Caco-2 (cell line): ENCODE data around the gene SLC34A2. TPM values are rescaled to one million over a fixed set of nuclear protein-coding genes. Genes with fewer than 3 reads are reported as not detected.

Source experiments
- BruUV-seq: library from RNA; stranded (reverse); fragments of 400-500 nt; replicated peaks from 2 replicates; lab custom pipeline; 2021; lab: Mats Ljungman, UMichigan
- CTCF ChIA-PET: fragments of 300-600 bp; sonication (Branson Sonifier 250); formaldehyde crosslinking; loops from one replicate; lab custom pipeline; 2022; ENCODE audit warnings: antibody characterized with exemption; lab: Charles Lee
- POLR2A ChIA-PET: fragments of 300-600 bp; sonication (Branson Sonifier 250); formaldehyde crosslinking; loops from one replicate; lab custom pipeline; 2022; ENCODE audit warnings: antibody characterized with exemption; lab: Charles Lee
- DNase-seq, 2 experiments: peaks; one replicate each; pipeline versions ENCODE4 v3.0.0 to v3.0.0-alpha.2; 2020 to 2022
- H3K27me3 ChIP-seq: replicated peaks from 2 replicates; pipeline ENCODE4 v1.6.0; 2011; ENCODE audit warnings: low read length; ENCODE audit not compliant: control insufficient read depth, insufficient read depth
- H3K36me3 ChIP-seq: 2 replicates; pipeline ENCODE4 v1.5.1; 2011; ENCODE audit warnings: low read length; ENCODE audit not compliant: control insufficient read depth, insufficient read depth
- H3K4me1 ChIP-seq: fragments of 250-450 bp; sonication (Bioruptor Pico); 2 replicates; pipeline ENCODE4 v1.5.1; 2020; ENCODE audit warnings: mild to moderate bottlenecking
- H3K4me3 ChIP-seq: 2 replicates; pipeline ENCODE4 v1.5.1; 2011; ENCODE audit warnings: low read depth, mild to moderate bottlenecking, control low read depth, low read length
- H3K9me3 ChIP-seq: fragments of 250-450 bp; sonication (Bioruptor Pico); 2 replicates; pipeline ENCODE4 v1.5.1; 2020; ENCODE audit warnings: mild to moderate bottlenecking, moderate library complexity
- H3K27ac Mint-ChIP-seq: one replicate; pipeline ENCODE4 v1.8.0; 2022; ENCODE audit warnings: mixed read lengths; ENCODE audit not compliant: unreplicated experiment
- H3K27me3 Mint-ChIP-seq: one replicate; pipeline ENCODE4 v1.8.0; 2022; ENCODE audit warnings: mixed read lengths; ENCODE audit not compliant: insufficient read depth, unreplicated experiment
- H3K36me3 Mint-ChIP-seq: one replicate; pipeline ENCODE4 v1.8.0; 2022; ENCODE audit warnings: mild to moderate bottlenecking, mixed read lengths; ENCODE audit not compliant: insufficient read depth, unreplicated experiment
- H3K4me1 Mint-ChIP-seq: one replicate; pipeline ENCODE4 v1.8.0; 2022; ENCODE audit warnings: low read depth, mixed read lengths; ENCODE audit not compliant: unreplicated experiment
- H3K4me3 Mint-ChIP-seq: one replicate; pipeline ENCODE4 v1.8.0; 2022; ENCODE audit warnings: mild to moderate bottlenecking, moderate library complexity, mixed read lengths; ENCODE audit not compliant: unreplicated experiment
- H3K9me3 Mint-ChIP-seq: one replicate; pipeline ENCODE4 v1.8.0; 2022; ENCODE audit warnings: mixed read lengths; ENCODE audit not compliant: unreplicated experiment
- intact Hi-C: fragments of 100-400 bp; cut with micrococcal nuclease; formaldehyde crosslinking; loops from one replicate; pipeline ENCODE4 v1.10.0; 2022; ENCODE audit not compliant: unreplicated experiment
- total RNA-seq: library from RNA; stranded (reverse); gene quantifications from 2 replicates; pipeline ENCODE4 v1.2.3, GENCODE V29; 2022
- TF ChIP-seq, protein P1 (sequence below), 2 experiments: fragments of 200-600 bp in 1 of 2; IDR thresholded peaks; 1 replicate in 1 of 2; 2 replicates in 1 of 2; pipeline versions ENCODE4 v1.5.1 to v1.8.0; 2011 to 2022; ENCODE audit warnings: antibody characterized with exemption in 1 of 2, control low read depth in 1 of 2, inconsistent platforms in 1 of 2, low read depth in 1 of 2, low read length in 1 of 2, mild to moderate bottlenecking in 1 of 2, moderate library complexity in 1 of 2; ENCODE audit not compliant: insufficient read depth in 1 of 2, severe bottlenecking in 1 of 2, unreplicated experiment in 1 of 2

The SLC34A2 gene
- total RNA-seq, 1 experiment from 2014 or later: 19.9 TPM

GRCh38 chr4:25667931-25668557 lies 12.4 kb downstream of the SLC34A2 start:
- peaks cover 8% of the 10 kb centered on the region; the same call in 1 of the 2 replicates for H3K4me1 ChIP-seq
- ChIA-PET CTCF (no interaction called here), POLR2A (interaction anchor here (1.1 kb wide), 1 partner anchor 13 kb away, joined by 4 read pairs; no protein-coding TSS in a partner anchor)
- Mint-ChIP-seq H3K4me3 (no peak overlapping the region), H3K27ac (no peak overlapping the region), H3K4me1 (peaks cover 8% of the 10 kb centered on the region), H3K9me3 (no peaks in the 10 kb centered on the region), H3K27me3 (no peaks in the 10 kb centered on the region), H3K36me3 (peaks cover 11% of the 10 kb centered on the region)
- no peaks in the 10 kb centered on the region for H3K27me3 ChIP-seq
- H3K9me3 ChIP-seq: no peaks in the 10 kb centered on the region
- H3K36me3 ChIP-seq: no peaks in the 10 kb centered on the region
- H3K4me3 ChIP-seq: no peak overlapping the region
- BruUV-seq: no TSS peak
- peak; percentile 29 to 39 for DNase-seq
- TF ChIP-seq, protein P1, sequence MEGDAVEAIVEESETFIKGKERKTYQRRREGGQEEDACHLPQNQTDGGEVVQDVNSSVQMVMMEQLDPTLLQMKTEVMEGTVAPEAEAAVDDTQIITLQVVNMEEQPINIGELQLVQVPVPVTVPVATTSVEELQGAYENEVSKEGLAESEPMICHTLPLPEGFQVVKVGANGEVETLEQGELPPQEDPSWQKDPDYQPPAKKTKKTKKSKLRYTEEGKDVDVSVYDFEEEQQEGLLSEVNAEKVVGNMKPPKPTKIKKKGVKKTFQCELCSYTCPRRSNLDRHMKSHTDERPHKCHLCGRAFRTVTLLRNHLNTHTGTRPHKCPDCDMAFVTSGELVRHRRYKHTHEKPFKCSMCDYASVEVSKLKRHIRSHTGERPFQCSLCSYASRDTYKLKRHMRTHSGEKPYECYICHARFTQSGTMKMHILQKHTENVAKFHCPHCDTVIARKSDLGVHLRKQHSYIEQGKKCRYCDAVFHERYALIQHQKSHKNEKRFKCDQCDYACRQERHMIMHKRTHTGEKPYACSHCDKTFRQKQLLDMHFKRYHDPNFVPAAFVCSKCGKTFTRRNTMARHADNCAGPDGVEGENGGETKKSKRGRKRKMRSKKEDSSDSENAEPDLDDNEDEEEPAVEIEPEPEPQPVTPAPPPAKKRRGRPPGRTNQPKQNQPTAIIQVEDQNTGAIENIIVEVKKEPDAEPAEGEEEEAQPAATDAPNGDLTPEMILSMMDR (IDR thresholded peaks at IDR 0.05; ENCODE audit: insufficient read depth in 1 of 2, low read depth in 1 of 2, low read length in 1 of 2, severe bottlenecking in 1 of 2, unreplicated experiment in 1 of 2): no peak
- intact Hi-C loops: no loop called here

DNA sequence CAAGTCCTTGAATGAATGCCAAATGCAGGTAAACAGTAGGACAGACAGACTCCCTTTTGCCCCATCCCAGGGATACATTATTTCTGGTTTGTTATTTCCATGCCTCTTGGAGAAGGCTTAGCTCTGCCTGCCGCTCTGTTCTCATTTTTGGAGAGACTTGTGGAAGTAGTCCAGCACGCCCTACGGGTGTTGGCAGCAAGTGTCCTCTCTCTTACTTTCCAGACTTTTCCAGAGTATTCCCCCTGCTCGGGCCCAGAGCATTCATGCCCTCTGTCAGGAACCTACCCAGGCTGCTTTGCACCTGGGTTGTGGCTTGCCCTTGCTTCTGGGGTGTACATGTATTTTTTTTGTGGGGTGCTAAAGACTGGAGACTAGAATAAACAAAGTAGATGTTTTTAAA lies 15.3 kb downstream of the SLC34A2 start:
- intact Hi-C loops: no loop called here
- Mint-ChIP-seq H3K9me3 (no peaks in the 10 kb centered on the region), H3K27ac (no peak overlapping the region), H3K27me3 (no peaks in the 10 kb centered on the region), H3K36me3 (peaks cover 6% of the 10 kb centered on the region), H3K4me1 (peaks cover 8% of the 10 kb centered on the region), H3K4me3 (no peak overlapping the region)
- no peak overlapping the region for H3K4me3 ChIP-seq
- no TSS peak for BruUV-seq
- H3K9me3 ChIP-seq: no peaks in the 10 kb centered on the region
- CTCF ChIA-PET: no interaction called here
- H3K4me1 ChIP-seq: peaks cover 8% of the 10 kb centered on the region; the same call in 1 of the 2 replicates
- H3K27me3 ChIP-seq: no peaks in the 10 kb centered on the region
- TF ChIP-seq, protein P1 (IDR thresholded peaks at IDR 0.05; ENCODE audit: insufficient read depth in 1 of 2, low read depth in 1 of 2, low read length in 1 of 2, severe bottlenecking in 1 of 2, unreplicated experiment in 1 of 2): no peak
- H3K36me3 ChIP-seq: no peaks in the 10 kb centered on the region
- POLR2A ChIA-PET: no interaction called here
- no peak for DNase-seq

DNA sequence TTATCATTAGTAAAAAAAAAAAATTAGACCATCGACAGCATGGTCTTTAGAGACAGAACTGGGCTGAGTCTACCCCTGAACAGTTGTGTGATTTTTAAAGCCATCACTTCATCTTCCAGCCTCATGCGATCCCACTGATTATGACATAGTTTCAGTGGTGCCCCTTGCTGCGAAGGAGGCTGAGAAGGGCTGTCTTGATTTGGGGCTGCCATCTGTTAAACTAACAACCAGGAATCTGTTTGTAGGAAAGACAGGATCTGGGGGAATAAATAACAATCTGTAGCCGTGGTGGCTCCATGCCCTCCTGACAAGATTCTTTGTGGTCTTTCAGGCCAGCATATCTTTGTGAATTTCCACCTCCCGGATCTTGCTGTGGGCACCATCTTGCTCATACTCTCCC lies 17.1 kb downstream of the SLC34A2 start:
- Histone ChIP-seq H3K9me3 (no peaks in the 10 kb centered on the region), H3K4me1 (peaks cover 5% of the 10 kb centered on the region; the same call in 1 of the 2 replicates), H3K4me3 (no peak overlapping the region), H3K27me3 (no peaks in the 10 kb centered on the region), H3K36me3 (no peaks in the 10 kb centered on the region)
- peaks cover 6% of the 10 kb centered on the region for H3K36me3 Mint-ChIP-seq
- no peaks in the 10 kb centered on the region for H3K27me3 Mint-ChIP-seq
- no peak overlapping the region for H3K4me3 Mint-ChIP-seq
- BruUV-seq: no TSS peak
- TF ChIP-seq, protein P1 (IDR thresholded peaks at IDR 0.05; ENCODE audit: insufficient read depth in 1 of 2, low read depth in 1 of 2, low read length in 1 of 2, severe bottlenecking in 1 of 2, unreplicated experiment in 1 of 2): no peak
- DNase-seq: no peak
- intact Hi-C loops: no loop called here
- CTCF ChIA-PET: no interaction called here
- POLR2A ChIA-PET: no interaction called here
- peaks cover 4% of the 10 kb centered on the region for H3K4me1 Mint-ChIP-seq
- no peaks in the 10 kb centered on the region for H3K9me3 Mint-ChIP-seq
- no peak overlapping the region for H3K27ac Mint-ChIP-seq
